ENCODE results near the gene C2CD3.

C2CD3 gene

GRCh38 chr11:73998846-73999575, 171.8 kb downstream of the C2CD3 start:
- no peak overlapping the region for H3K27ac ChIP-seq
- no peak for TF ChIP-seq CTCF (IDR thresholded peaks at IDR 0.05)
- no peak overlapping the region for H3K4me3 ChIP-seq
- DNase-seq (ENCODE audit: low spot score): peak; percentile 58

- TF ChIP-seq CTCF (IDR thresholded peaks at IDR 0.05): no peak
- Histone ChIP-seq H3K27ac (no peak overlapping the region), H3K4me3 (no peak overlapping the region)
- DNase-seq (ENCODE audit: low spot score): peak; percentile 40
These were observed 173.6 kb downstream of the C2CD3 start for GRCh38 chr11:73997120-73997770.

- no peak for TF ChIP-seq CTCF (IDR thresholded peaks at IDR 0.05)
- Histone ChIP-seq H3K27ac (no peak overlapping the region), H3K4me3 (no peak overlapping the region)
- no peak for DNase-seq (ENCODE audit: low spot score)
These were observed 174.5 kb downstream of the C2CD3 start for GRCh38 chr11:73996161-73996747.

GRCh38 chr11:73995731-73996130, 175.1 kb downstream of the C2CD3 start:
- no peak overlapping the region for H3K27ac ChIP-seq
- no peak for TF ChIP-seq CTCF (IDR thresholded peaks at IDR 0.05)

GRCh38 chr11:73995247-73995646, 175.6 kb downstream of the C2CD3 start:
- TF ChIP-seq CTCF (IDR thresholded peaks at IDR 0.05): no peak
- Histone ChIP-seq H3K4me3 (no peak overlapping the region), H3K27ac (no peak overlapping the region)
- DNase-seq (ENCODE audit: low spot score): no peak

More at GRCh38 chr11:73995731-73996130, 175.1 kb downstream of the C2CD3 start:
- H3K4me3 ChIP-seq: no peak overlapping the region
- DNase-seq (ENCODE audit: low spot score): no peak

- peak; percentile 70 for DNase-seq (ENCODE audit: low spot score)
- TF ChIP-seq CTCF (IDR thresholded peaks at IDR 0.05): no peak
- Histone ChIP-seq H3K27ac (no peak overlapping the region), H3K4me3 (no peak overlapping the region)
These were observed 179.3 kb downstream of the C2CD3 start for GRCh38 chr11:73991471-73992006.
